CD4-positive, alpha-beta T cell treated with Interleukin-1 beta for 1 hour (primary cell): ENCODE results near the gene OSGIN1.

ENCODE experiments used
- DNase-seq, 2 donors: peaks; one replicate each; pipeline ENCODE4 v3.0.0-alpha.2; 2020 to 2022

OSGIN1 gene

DNA sequence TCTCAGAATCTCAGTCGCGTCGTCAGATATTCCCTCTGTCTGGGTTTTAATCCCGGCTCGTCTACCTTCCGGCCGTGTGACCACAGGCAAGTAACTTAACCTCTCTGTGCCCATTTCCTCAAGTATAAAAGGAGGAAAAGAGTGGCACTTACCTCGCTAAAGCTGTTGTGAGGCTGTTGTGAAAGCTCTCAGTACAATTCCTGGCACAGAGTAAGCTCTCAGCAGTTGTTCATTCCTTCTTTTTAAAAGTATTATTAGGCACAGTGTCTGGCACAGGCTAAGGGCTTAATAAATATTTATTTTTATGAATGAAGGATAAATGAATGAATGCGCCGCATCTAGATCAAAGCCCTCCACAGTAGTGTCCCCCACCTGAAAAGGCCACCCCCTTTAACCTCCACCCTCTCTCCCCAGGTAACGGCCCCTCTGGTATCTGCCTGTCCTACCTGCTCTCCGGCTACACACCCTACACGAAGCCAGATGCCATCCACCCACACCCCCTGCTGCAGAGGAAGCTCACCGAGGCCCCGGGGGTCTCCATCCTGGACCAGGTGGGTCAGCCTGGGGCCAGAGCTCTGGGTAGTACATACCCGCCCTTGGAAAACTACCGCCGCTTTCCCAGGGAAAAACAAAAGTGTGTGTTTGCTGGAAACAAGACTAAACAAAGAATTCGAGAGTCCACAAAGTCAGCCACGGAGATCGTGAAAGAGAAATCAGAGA is 6.0 kb downstream of the OSGIN1 start:
- no peak for DNase-seq

DNA sequence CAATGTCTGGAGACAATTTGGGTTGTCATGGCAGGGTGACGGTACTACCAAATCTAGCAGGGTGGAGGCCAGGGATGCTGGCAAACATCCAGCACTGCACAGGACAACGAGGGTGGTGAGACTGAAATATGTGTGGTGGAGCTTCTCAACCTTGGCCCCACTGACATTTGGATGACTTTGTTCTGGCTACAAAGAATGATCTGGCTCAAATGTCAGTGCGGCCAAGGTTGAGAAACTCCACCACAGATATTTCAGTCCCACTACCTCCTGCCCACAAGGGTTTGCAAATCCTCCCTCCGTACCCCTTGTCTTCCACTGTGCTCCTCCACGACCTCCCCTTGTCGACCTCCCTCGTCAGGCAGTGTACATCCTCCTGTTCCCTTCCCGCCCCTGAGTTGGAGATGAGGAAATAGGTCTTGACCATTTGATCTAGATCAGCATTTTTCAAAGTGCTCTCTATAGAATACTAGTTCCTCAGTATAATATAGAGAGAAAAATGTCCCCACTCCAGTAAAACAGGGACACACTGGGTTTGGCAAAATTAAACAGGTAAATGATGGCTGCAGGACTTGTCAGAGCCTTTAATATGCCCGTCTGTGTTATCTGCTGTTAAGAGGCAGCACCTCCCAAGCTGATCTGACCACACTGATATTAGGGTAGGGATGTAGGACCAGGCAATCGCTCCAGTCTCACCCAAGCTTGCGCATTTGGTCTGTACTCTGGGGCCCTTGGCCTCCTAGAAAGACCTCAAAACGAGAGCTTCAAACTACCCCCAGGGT is 6.8 kb downstream of the OSGIN1 start:
- DNase-seq, result no peak

DNA sequence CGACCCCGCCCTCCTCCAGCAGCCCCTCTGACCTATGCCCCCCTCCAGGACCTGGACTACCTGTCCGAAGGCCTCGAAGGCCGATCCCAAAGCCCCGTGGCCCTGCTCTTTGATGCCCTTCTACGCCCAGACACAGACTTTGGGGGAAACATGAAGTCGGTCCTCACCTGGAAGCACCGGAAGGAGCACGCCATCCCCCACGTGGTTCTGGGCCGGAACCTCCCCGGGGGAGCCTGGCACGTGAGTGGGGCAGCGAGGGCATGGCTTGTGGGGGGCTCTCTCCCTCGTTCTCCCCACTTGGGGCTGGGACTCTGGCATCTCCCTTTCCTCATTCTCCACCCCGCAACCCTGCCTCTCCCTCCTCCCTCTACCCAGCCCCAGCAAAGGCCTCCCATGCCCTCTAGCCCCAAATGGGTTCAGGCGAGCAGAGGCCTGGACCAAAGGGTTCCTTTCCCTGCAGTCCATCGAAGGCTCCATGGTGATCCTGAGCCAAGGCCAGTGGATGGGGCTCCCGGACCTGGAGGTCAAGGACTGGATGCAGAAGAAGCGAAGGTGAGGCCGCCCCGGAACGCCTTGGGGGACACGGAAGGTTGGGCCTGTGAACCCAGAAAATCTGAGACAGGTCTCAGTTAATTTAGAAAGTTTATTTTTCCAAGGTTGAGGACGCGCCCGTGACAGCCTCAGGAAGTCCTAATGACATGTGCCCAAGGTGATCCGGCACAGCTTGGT is 7.6 kb downstream of the OSGIN1 start:
- DNase-seq, result no peak

DNA sequence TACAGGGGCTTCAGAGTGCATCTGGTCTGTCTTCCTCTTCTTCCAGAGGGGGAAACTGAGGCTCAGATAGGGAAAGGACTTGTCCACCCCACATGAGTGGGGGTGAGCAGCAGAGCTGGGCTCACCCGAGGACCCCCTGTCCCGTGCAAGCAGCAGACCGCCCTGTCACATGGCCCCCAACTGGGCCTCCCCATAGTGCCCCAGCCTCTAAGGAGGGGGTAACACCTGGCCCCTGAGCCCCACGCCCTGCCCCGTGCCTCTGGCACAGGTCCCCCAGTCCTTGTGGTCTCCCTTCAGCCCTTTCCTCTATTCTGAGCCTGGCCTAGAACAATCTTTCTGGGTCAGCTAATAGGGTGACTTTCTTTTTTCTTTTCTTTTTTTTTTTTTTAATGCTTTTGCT is 8.6 kb downstream of the OSGIN1 start:
- no peak for DNase-seq

DNA sequence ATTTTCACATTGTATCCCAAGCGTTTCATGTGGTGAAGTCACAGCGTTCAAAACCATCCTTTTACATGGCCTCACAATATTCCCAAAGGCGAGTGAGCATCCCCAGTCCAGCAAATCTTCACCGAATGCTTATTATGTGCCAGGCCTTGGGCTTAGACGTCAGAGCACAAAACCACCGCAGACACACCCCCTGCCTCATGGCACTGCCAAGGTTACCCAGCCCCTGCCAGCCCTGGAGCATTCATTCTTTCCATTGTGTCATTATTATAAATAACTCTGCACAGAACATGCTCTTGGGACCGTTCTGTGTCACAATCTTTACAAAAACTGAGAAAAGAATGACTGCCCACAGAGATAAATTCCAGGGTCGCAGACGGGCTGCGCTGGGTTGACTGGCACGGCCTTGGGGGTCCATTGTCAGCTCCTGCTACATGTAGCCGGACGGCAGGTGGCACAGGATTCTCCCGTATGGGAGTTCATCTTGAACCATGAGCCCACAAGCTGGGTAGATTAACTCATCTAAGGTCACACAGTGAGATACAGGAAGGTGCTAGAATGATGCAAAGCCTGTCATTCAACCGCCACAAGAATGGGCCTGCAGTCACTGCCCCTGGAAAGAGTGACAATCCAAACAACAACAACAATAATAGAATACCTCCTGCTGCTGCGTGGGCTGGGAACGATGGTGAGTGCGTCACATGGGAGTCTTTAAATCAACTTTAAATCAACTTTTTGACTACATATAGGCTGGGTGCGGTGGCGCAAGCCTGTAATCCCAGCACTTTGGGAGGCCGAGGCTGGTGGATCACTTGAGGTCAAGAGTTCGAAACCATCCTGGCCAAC is 10.5 kb downstream of the OSGIN1 start:
- no peak for DNase-seq

DNA sequence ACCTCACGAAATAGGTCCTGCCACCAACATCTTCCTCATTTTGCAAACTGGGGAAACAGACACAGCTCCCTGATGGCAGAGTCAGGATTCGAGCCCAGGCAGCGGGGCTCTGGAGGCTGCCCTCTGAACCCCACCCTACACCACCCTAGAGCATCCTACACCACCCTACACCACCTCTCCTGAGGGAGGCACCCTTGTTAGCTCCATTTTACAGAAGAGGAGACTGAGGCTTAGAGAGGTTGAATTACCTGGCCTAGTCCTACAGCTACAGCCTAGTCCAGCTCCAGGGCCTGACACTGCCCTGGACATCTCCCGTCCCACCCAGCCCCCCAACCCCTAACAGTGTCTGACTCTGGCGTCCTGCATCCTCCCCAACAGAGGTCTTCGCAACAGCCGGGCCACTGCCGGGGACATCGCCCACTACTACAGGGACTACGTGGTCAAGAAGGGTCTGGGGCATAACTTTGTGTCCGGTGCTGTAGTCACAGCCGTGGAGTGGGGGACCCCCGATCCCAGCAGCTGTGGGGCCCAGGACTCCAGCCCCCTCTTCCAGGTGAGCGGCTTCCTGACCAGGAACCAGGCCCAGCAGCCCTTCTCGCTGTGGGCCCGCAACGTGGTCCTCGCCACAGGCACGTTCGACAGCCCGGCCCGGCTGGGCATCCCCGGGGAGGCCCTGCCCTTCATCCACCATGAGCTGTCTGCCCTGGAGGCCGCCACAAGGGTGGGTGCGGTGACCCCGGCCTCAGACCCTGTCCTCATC is 11.8 kb downstream of the OSGIN1 start:
- no peak for DNase-seq

DNA sequence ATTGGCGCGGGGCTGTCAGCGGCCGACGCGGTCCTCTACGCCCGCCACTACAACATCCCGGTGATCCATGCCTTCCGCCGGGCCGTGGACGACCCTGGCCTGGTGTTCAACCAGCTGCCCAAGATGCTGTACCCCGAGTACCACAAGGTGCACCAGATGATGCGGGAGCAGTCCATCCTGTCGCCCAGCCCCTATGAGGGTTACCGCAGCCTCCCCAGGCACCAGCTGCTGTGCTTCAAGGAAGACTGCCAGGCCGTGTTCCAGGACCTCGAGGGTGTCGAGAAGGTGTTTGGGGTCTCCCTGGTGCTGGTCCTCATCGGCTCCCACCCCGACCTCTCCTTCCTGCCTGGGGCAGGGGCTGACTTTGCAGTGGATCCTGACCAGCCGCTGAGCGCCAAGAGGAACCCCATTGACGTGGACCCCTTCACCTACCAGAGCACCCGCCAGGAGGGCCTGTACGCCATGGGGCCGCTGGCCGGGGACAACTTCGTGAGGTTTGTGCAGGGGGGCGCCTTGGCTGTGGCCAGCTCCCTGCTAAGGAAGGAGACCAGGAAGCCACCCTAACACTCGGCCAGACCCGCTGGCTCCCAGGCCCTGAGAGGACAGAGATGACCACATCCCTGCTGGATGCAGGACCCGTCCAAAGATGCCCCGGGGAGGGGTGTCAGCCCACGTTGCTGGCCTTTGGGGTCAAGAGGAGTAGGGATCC is 12.6 kb downstream of the OSGIN1 start:
- no peak for DNase-seq

DNA sequence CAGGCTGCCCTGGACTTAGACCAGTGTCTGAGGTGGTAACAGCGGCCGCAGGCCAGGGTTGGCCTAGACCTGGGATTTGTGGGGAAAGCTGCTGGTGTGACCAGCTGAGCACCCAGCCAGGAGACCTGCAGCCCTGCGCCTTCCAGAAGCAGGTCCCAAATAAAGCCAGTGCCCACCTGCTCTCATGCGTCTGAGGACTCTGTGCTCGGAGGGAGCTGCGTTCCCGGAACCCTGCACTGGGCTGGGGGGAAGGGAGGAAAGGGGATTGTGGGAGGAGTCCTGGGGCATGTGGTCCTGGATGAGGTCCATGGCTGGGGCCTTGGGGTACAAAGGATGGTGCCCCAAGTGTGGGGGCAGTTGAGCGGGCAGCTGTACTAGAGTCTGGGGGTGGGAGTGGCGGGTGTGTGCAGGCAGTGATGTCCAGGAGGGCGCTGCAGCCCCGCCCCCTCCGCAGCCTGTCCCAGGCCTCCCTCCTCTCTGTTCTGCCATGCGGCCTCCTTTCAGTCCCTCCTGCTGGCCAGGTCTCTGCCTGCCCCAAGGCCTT is 13.2 kb downstream of the OSGIN1 start:
- no peak for DNase-seq

DNA sequence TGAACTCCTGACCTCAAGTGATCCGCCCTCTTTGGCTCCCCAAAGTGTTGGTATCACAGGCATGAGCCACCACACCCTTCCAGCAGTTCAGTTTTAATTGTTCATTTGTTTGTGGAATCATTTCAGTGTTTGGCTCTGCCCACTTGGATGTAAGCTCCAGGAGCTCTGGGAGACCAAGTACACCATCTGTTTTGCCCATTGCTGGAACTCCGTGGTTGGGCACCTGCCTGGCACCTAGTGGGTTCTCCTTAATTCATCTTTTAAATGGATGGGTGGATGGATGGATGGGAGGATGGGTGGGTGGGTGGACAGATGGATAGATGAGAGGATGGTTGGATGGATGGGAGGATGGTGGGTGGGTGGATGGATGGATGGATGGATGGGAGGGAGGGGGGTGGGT is 14.1 kb downstream of the OSGIN1 start:
- no peak for DNase-seq

DNA sequence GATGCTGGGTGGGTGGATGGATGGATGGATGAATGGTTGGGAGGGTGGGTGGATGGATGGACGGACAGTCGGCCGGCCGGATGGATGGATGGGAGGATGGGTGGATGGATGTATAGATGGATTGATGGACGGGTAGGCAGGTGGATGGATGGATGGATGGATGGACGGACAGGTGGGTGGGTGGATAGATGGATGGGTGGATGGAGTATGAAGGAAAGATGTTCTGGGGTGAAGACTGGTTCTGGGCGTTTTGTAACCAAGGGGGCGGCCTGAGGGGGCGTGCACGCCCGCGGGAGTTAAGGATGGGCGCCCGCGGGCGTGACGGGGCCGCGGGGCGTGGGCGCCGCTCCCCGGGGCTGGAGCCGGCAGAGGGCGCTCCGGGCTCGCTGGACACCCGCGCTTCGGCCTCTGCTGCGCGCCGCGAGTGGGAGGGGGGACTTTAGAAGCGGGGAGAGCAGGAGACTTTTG is 14.8 kb downstream of the OSGIN1 start, which contains the start of gene NECAB2:
NECAB2 (plus strand) TSS at position 407 of the 468 bp plus-strand sequence. CDS start 405 bp downstream, outside the sequence.
- no peak for DNase-seq

DNA sequence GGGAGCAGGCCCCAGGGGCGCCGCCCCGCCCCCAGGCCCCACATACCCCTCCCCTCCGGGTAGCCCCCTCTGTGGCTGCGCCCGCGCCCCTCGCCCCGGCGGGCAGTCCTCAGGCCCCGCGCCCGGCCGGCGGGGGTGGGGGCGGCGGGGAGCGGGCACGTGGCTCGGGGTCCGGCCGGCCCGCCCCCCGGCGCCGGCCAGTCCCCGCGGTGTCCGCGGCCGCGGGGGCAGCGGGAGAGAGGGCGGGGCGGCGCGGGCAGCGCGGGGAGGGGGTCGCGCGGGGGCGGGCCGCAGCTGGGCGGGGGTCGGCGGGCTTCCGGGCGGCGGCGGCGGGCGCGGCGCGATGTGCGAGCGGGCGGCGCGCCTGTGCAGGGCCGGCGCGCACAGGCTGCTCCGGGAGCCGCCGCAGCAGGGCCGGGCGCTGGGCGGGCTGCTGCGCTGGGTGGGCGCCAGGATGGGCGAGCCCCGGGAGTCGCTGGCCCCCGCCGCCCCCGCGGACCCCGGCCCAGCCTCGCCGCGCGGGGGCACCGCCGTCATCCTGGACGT is 15.3 kb downstream of the OSGIN1 start:
- DNase-seq, result no peak

DNA sequence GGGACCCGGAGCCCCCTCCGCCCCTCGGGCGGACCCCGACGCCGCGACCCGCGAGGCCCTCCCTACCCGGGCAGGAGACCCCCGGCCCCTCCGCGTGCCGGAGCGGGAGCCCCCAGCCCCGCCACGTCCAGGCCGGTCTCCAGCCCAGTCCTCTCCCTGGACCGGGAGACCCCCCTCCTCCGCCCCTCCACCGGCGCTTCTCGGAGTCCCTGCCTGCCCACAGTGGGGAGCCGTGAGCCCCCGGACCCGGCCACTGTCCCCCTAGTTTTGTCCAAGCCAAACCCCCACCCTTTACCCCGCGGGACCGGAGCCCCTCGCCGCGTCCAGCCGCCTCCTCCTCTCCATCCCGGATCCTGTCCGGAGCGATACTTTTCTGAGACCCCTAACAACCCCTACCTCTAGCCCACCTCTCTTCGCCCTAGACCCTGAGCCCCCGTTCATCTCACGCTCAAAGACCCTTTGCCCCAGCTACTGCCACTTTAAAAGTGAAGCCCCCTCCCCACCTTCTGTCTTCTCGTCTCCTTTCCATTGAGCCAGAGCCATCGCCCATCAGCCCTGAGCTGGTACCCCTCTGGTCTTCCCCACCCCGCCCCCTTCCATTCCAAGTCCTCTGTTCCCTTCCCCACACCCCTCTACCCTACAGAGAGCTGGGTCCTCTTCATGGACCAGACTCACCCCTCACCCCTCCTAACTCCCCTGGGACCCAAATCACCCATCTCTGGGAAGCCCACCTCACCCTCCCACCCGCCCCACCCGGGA is 16.0 kb downstream of the OSGIN1 start:
- no peak for DNase-seq

DNA sequence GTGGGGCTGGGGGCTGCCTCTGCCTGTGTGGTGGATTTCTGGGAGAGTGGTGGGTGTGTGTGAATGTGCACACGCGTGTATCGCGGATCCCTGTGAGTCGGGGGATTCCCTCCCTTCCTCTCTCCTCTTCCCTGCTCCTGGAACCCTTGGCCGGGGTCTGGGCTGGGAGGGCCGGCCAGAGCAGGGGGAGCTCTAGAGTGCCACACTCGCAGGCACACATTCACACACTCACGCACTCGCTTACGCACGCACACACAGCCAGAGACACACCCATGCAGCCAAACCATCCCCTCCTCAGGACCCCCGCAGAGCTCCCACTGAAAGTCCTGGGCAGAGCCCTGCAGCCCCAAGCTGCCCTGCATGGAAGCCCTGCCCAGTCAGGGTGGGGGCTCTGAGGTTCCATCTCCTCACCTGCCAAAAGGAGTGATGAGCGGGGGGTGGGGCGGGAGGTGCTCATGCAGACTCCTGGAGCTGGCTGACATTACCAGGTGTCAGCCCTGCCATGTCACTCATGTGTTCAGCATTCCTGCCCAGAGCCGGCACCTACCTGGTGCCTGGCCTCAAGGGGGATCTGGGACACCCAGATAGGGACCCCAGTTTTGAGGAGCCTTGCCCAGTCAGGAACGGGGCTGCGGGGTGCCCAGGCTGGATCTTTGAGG is 16.9 kb downstream of the OSGIN1 start:
- no peak for DNase-seq

DNA sequence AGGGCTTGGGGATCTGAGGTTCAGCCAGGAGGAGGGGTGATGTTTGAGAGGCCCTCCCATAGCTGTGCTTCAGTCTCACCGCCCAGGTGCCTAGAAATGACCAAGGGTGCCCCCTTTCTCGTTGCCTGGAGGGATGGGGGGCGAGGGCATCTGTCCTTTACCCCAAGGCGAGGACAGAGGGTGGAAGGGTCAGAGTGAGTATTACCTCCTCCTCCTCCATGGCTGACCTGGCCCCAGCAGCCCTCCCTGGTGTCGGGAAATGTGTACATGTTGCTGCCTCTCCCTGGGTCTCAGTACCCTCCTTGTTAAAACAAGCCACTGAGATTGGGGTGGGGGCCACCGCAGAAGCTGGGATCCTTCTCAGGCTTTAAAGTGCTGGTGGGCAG is 17.4 kb downstream of the OSGIN1 start:
- DNase-seq, result no peak

DNA sequence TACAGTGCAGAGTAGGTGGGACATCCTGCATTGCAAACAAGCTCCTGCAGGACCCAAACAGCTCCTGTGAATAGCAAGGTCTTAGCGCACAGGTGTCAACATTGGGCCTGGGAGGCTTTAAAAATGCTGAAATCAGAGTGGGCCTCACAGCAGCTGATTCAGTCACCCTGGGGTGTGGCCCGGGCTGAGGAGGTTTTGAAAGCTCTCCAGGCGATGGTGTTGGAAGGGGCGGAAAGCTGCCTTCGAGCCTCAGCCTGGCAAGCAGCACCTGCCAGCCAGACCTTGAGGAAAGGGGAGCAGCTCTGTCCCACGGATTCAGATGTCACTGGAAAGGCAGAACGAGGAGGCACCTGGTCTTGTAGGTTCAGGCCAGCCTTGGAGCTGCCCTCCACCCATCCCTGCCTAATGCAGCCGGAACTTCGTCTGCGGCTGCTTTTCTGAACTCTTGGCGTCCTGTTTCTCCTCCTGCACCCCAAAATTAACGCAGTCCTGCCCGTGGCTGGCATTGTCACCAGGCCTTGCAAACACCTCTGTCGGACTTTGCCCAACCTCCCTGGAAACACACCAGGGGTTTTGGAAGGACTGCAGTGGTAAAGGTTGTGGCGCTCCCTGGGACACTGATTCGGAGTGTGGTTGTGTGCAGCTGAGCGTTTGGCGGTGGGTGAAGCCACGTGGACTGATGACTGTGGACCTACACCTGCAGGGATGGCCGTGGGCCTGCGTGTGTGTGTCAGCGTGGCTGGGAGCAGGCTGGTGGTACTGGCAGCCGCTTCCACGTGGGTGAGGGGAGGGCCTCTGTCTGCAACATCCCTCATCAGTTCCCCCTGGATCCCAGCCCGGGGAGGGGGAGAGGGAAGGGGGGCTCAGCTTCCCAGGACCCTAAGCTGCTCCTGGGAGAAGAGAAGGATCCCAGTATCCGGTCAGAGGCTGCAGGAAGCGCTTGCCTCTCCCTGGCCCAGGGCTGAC is 18.4 kb downstream of the OSGIN1 start:
- DNase-seq, result no peak

DNA sequence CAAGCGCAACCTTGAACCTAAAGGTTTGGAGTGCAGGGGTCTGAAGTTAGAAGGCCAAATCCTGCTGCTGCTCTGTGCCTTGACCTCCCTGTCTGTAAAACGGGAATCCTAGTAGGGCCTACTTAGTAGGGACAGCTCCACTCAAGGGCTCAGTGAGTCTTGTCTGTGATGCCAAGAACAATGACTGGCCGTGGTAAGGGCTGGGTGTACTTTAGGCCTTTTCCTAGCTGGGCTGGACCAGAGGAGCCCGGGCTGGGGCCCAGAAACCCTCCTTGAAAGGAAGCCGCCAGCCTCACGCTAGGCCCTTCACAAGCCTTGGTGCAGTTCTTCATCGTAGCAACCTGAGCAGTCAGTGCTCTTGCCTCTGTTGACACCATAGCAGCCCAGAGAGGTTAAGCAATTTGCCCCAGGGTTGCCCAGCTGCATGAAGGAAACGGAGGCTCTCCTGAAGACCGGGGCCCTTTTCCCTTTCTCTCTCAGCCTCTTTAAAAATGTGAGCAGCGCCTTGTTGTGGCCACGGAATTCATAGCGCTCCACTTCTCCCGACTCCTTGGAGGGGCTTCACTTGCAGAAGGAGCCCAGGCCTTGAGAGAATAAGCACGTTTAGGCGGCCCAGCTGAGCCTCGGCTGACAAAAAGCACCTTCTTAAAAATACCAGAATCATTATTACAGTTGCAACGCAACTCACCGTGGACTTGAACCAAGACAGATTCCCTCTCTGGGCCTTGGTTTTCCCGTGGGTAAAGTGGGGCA is 19.4 kb downstream of the OSGIN1 start:
- DNase-seq, result no peak

DNA sequence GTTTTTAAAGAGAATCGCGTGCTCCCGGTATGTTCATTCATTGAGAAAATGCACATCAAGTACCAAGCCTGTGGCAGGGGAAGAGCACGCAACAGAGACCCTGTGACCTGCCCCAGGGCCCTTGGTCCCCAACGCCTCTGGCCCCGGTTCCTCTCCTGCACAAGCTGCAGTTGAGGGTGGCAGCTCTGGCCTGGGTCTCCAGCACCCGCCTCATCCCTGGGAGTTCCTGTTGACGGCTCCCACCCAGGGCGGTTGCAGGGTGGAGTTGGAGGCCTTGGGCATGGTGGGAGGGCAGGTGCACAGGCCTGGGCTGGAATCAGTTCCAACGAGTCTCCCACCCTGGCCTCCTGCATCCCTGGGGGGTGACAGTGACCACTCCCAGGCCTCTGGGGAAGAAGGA is 20.0 kb downstream of the OSGIN1 start:
- no peak for DNase-seq
